BE2C (cell line): Measurements from ENCODE around the gene APOL1.

ENCODE experiments used
- DNase-seq: peaks from one replicate; pipeline ENCODE4 v3.0.0-alpha.2; 2020
- H3K27me3 ChIP-seq: fragments of 250-450 bp; sonication (Bioruptor Pico); 2 replicates; pipeline ENCODE4 v1.5.1; 2020; ENCODE audit warnings: mild to moderate bottlenecking
- H3K36me3 ChIP-seq: fragments of 250-450 bp; sonication (Bioruptor Pico); 2 replicates; pipeline ENCODE4 v1.5.1; 2020; ENCODE audit warnings: mild to moderate bottlenecking
- H3K4me1 ChIP-seq: fragments of 250-450 bp; sonication (Bioruptor Pico); 2 replicates; pipeline ENCODE4 v1.5.1; 2020
- H3K4me3 ChIP-seq: 2 replicates; pipeline ENCODE4 v1.5.1; 2011; ENCODE audit warnings: low read depth, low read length
- H3K9me3 ChIP-seq: fragments of 250-450 bp; sonication (Bioruptor Pico); 2 replicates; pipeline ENCODE4 v1.5.1; 2020
- CTCF ChIP-seq: IDR thresholded peaks from 2 replicates; pipeline ENCODE4 v1.5.1; 2012; ENCODE audit warnings: mild to moderate bottlenecking, low read depth, low read length

The APOL1 gene

GRCh38 chr22:36234213-36234612 lies 18.7 kb upstream of the APOL1 start:
- no peak overlapping the region for H3K4me3 ChIP-seq

GRCh38 chr22:36234919-36235318 lies 18.0 kb upstream of the APOL1 start:
- Histone ChIP-seq H3K27me3 (no peaks in the 10 kb centered on the region), H3K4me3 (no peak overlapping the region), H3K4me1 (peaks cover 3% of the 10 kb centered on the region; the same call in 1 of the 2 replicates), H3K9me3 (no peaks in the 10 kb centered on the region; the same call in 1 of the 2 replicates), H3K36me3 (no peaks in the 10 kb centered on the region)
- no peak for DNase-seq
- no peak for TF ChIP-seq CTCF

More at GRCh38 chr22:36234213-36234612, 18.7 kb upstream of the APOL1 start:
- Histone ChIP-seq H3K9me3 (no peaks in the 10 kb centered on the region; the same call in 1 of the 2 replicates), H3K27me3 (no peaks in the 10 kb centered on the region), H3K36me3 (no peaks in the 10 kb centered on the region), H3K4me1 (no peaks in the 10 kb centered on the region)
- no peak for TF ChIP-seq CTCF
- DNase-seq: no peak

- Histone ChIP-seq H3K4me1 (peaks cover 4% of the 10 kb centered on the region; the same call in 1 of the 2 replicates), H3K36me3 (no peaks in the 10 kb centered on the region), H3K27me3 (no peaks in the 10 kb centered on the region), H3K4me3 (no peak overlapping the region), H3K9me3 (no peaks in the 10 kb centered on the region; the same call in 1 of the 2 replicates)
- DNase-seq: no peak
- no peak for TF ChIP-seq CTCF
Observed at GRCh38 chr22:36235585-36235984, 17.3 kb upstream of the APOL1 start.

- no peaks in the 10 kb centered on the region for H3K36me3 ChIP-seq
Observed at GRCh38 chr22:36236388-36237319, 16.3 kb upstream of the APOL1 start.

GRCh38 chr22:36237462-36238372 lies 15.2 kb upstream of the APOL1 start:
- Histone ChIP-seq H3K4me3 (peak overlapping the region; percentile 88; the same call in 1 of the 2 replicates), H3K4me1 (peaks cover 4% of the 10 kb centered on the region; the same call in 1 of the 2 replicates), H3K9me3 (no peaks in the 10 kb centered on the region), H3K27me3 (no peaks in the 10 kb centered on the region), H3K36me3 (no peaks in the 10 kb centered on the region)
- no peak for DNase-seq
- TF ChIP-seq CTCF: no peak

More at GRCh38 chr22:36236388-36237319, 16.3 kb upstream of the APOL1 start:
- H3K4me3 ChIP-seq: no peak overlapping the region
- no peaks in the 10 kb centered on the region for H3K27me3 ChIP-seq
- H3K9me3 ChIP-seq: no peaks in the 10 kb centered on the region
- TF ChIP-seq CTCF: no peak
- peaks cover 4% of the 10 kb centered on the region; the same call in 1 of the 2 replicates for H3K4me1 ChIP-seq
- no peak for DNase-seq
